Adrenal gland (tissue), 12 donors: ENCODE results near the gene RBM47. TPM values are rescaled to one million over a fixed set of nuclear protein-coding genes. Genes with fewer than 3 reads are reported as not detected.

Experiments
- DNase-seq, 7 donors: peaks; one replicate each; pipeline ENCODE4 v3.0.0-alpha.2; 2019 to 2020
- H3K27ac ChIP-seq, 5 donors: fragments of 200-600 bp; sonication (generic) in 4 of 5; 1 replicate in 3 of 5; 2 replicates in 2 of 5; pipeline versions ENCODE4 v1.5.1 to v1.8.0; 2016 to 2020; ENCODE audit warnings: mild to moderate bottlenecking in 1 of 5
- H3K27me3 ChIP-seq: fragments of 200-600 bp; 2 replicates; pipeline ENCODE4 v1.8.0; 2021
- H3K36me3 ChIP-seq, 2 donors: fragments of 200-600 bp; replicated peaks in 1 of 2; 1 replicate in 1 of 2; 2 replicates in 1 of 2; pipeline versions ENCODE4 v1.5.1 to v1.8.0; 2018 to 2022
- H3K4me1 ChIP-seq, 2 donors: fragments of 200-600 bp; replicated peaks in 1 of 2; 1 replicate in 1 of 2; 2 replicates in 1 of 2; pipeline versions ENCODE4 v1.5.1 to v1.8.0; 2018 to 2021
- H3K4me3 ChIP-seq, 4 donors: fragments of 200-600 bp; sonication (generic) in 3 of 4; one replicate each; pipeline ENCODE4 v1.5.1; 2016 to 2018
- H3K9me3 ChIP-seq, 3 donors: fragments of 200-600 bp; sonication (generic) in 1 of 3; replicated peaks in 1 of 3; 1 replicate in 2 of 3; 2 replicates in 1 of 3; pipeline versions ENCODE4 v1.5.1 to v1.8.0; 2016 to 2021
- CTCF ChIP-seq, 6 experiments: fragments of 450-650 bp in 4 of 6; fragments of 200-600 bp in 2 of 6; sonication (generic) in 1 of 6; IDR thresholded peaks; 1 replicate in 5 of 6; 2 replicates in 1 of 6; pipeline versions ENCODE4 v1.5.1 to v1.8.0; 2016 to 2021; ENCODE audit warnings: antibody characterized with exemption in 6 of 6, mild to moderate bottlenecking in 2 of 6, moderate library complexity in 1 of 6
- POLR2A ChIP-seq, 2 donors: fragments of 450-650 bp; IDR thresholded peaks; one replicate each; pipeline ENCODE4 v1.6.1; 2017; ENCODE audit warnings: antibody characterized with exemption in 2 of 2, mild to moderate bottlenecking in 2 of 2, moderate library complexity in 1 of 2
- WGBS, 4 donors: extraction: QIAGEN DNeasy Blood & Tissue Kit in 2 of 4; methylation state at CpG; one replicate each; pipeline versions ENCODE4 v1.1.5 to v1.1.7; 2013 to 2017; 5-methylcytosine and 5-hydroxymethylcytosine counted together
- intact Hi-C, 2 donors: fragments of 100-400 bp; cut with DNase I; formaldehyde crosslinking; loops; one replicate each; pipeline versions ENCODE4 v1.14.1 to v1.15.0; 2022 to 2023
- polyA plus RNA-seq, 3 donors: library from polyadenylated mRNA; stranded (reverse); fragments of 200-250 nt in 2 of 3; fragments of 350-450 nt in 1 of 3; fragmentation: Illumina TruSeq in 1 of 3; extraction: RNeasy Lipid Tissue Mini Kit (QIAGEN cat#74804) in 1 of 3; gene quantifications; one replicate each; pipeline ENCODE4 v1.2.3, GENCODE V29; 2013 to 2014
- total RNA-seq, 9 donors: library from RNA; depleted of rRNA in 4 of 9; stranded (reverse); fragments of >200 nt in 4 of 9; fragments of 120-200 nt in 1 of 9; fragmentation: NEBNext Ultra II Directional in 1 of 9; extraction: Animal tissue kit (Norgen Biotek cat#: 25700) in 1 of 9; gene quantifications; one replicate each; pipeline versions ENCODE4 v1.1.0 to v1.2.4, GENCODE V29; 2013 to 2023
- donor health status: healthy with polysubstance abuse.
- donor health status: Bipolar disorder and iron deficiency.
- donor health status: DM: yes; HTN: yes; CAD: no.
- donor health status: DM: no; HTN: no; CAD: no.
- donor health status: DM: no; HTN: no; CAD: no.
- donor health status: DM: yes; HTN: yes; CAD: no.

The RBM47 gene
- total and polyA plus RNA-seq, 12 donors = 25.7 to 370 (median 155) TPM

- WGBS, 4 donors = 50 to 60% (median 57%) methylated on average over 21 of the region's 21 CpGs
- H3K27me3 ChIP-seq = no peaks in the 10 kb centered on the region
- peak overlapping the region in 1 of 4 donors; percentile 12 for H3K4me3 ChIP-seq
- DNase-seq = peak in 6 of 7 donors; percentile 35 to 55 (median 40)
- TF ChIP-seq CTCF (IDR thresholded peaks at IDR 0.05) (no peak), POLR2A (IDR thresholded peaks at IDR 0.05) (no peak)
- intact Hi-C loops = no loop called here
- no peaks in the 10 kb centered on the region for H3K36me3 ChIP-seq
- H3K4me1 ChIP-seq = peaks cover 16 to 33% of the 10 kb centered on the region in 2 donors
- H3K27ac ChIP-seq = peak overlapping the region in 4 of 5 donors; percentile 42 to 91 (median 66)
- H3K9me3 ChIP-seq = no peaks in the 10 kb centered on the region
Observed at GRCh38 chr4:40482985-40483647, 146.5 kb downstream of the RBM47 start.

- DNase-seq = no peak
- intact Hi-C loops = no loop called here
- WGBS, 4 donors = 95 to 99% (median 99%) methylated on average over 7 of the region's 7 CpGs
- Histone ChIP-seq H3K27ac (peak overlapping the region in 3 of 5 donors; percentile 19 to 91 (median 42)), H3K4me3 (no peak overlapping the region), H3K36me3 (no peaks in the 10 kb centered on the region), H3K9me3 (no peaks in the 10 kb centered on the region), H3K27me3 (no peaks in the 10 kb centered on the region), H3K4me1 (peaks cover 13 to 31% of the 10 kb centered on the region in 2 donors)
- TF ChIP-seq POLR2A (IDR thresholded peaks at IDR 0.05) = no peak
Observed at GRCh38 chr4:40481977-40482376, 147.7 kb downstream of the RBM47 start.

DNA sequence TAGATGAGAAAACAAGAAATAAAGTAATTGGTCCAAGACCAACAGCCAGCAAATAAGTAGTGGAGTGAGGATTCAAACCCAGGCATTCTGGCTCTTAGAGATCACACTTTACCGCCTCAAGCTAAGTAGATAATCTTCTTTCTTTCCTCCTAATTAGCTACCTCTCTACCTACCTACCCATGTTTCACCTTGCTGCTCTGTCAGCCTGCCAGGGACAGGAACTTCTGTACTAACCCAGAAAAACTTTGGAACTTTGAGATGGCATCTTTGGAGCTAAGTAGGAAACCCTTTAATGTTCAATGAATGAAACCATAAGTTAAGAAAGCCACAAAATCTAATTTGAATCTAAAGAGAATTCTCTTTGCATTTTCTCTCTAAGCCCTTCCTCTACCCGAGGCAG lies 149.4 kb downstream of the RBM47 start:
- Histone ChIP-seq H3K27me3 (no peaks in the 10 kb centered on the region), H3K4me1 (peaks cover 9 to 40% of the 10 kb centered on the region in 2 donors), H3K9me3 (no peaks in the 10 kb centered on the region), H3K36me3 (no peaks in the 10 kb centered on the region), H3K4me3 (no peak overlapping the region), H3K27ac (no peak overlapping the region)
- DNase-seq = no peak
- intact Hi-C loops = no loop called here
- WGBS, 4 donors = 75 to 85% (median 78%) methylated on average over 2 of the region's 2 CpGs
- TF ChIP-seq POLR2A (IDR thresholded peaks at IDR 0.05) = no peak
- no peak for TF ChIP-seq CTCF (IDR thresholded peaks at IDR 0.05)

- TF ChIP-seq POLR2A (IDR thresholded peaks at IDR 0.05) = no peak
- no peak for TF ChIP-seq CTCF (IDR thresholded peaks at IDR 0.05)
- intact Hi-C loops = no loop called here
Observed at GRCh38 chr4:40479378-40479777, 150.3 kb downstream of the RBM47 start.

GRCh38 chr4:40475609-40476008 lies 154.1 kb downstream of the RBM47 start:
- TF ChIP-seq CTCF (IDR thresholded peaks at IDR 0.05) (no peak), POLR2A (IDR thresholded peaks at IDR 0.05) (no peak)
- 73 to 80% (median 75%) methylated on average over 4 of the region's 4 CpGs for WGBS, 4 donors
- H3K9me3 ChIP-seq = no peaks in the 10 kb centered on the region
- intact Hi-C loops = no loop called here
- H3K27ac ChIP-seq = no peak overlapping the region
- H3K27me3 ChIP-seq = no peaks in the 10 kb centered on the region
- H3K4me3 ChIP-seq = no peak overlapping the region
- H3K4me1 ChIP-seq = peaks cover 0 to 36% of the 10 kb centered on the region in 2 donors
- no peaks in the 10 kb centered on the region for H3K36me3 ChIP-seq
- no peak for DNase-seq

More at GRCh38 chr4:40479378-40479777, 150.3 kb downstream of the RBM47 start:
- Histone ChIP-seq H3K36me3 (no peaks in the 10 kb centered on the region), H3K27me3 (no peaks in the 10 kb centered on the region), H3K4me1 (peaks cover 9 to 46% of the 10 kb centered on the region in 2 donors), H3K27ac (no peak overlapping the region), H3K9me3 (no peaks in the 10 kb centered on the region), H3K4me3 (no peak overlapping the region)
- WGBS, 4 donors = 45 to 78% (median 65%) methylated on average over 2 of the region's 2 CpGs
- DNase-seq = no peak
